Endothelial cell of umbilical vein (primary cell): Measurements from ENCODE around the gene TMEM255A. TPM values are rescaled to one million over a fixed set of nuclear protein-coding genes. Genes with fewer than 3 reads are reported as not detected.

Source experiments
- BruUV-seq: library from RNA; stranded (reverse); fragments of 400-500 nt; replicated peaks from 2 replicates; lab custom pipeline; 2021; lab: Mats Ljungman, UMichigan
- CTCF ChIA-PET: fragments of 300-600, 350-600 bp; sonication (Branson Sonifier 250); formaldehyde crosslinking; loops from one replicate; lab custom pipeline; 2021; ENCODE audit warnings: antibody characterized with exemption, inconsistent platforms; lab: Charles Lee
- POLR2A ChIA-PET: fragments of 300-600, 350-600 bp; sonication (Branson Sonifier 250); formaldehyde crosslinking; loops from one replicate; lab custom pipeline; 2021; ENCODE audit warnings: antibody characterized with exemption, inconsistent platforms; lab: Charles Lee
- DNase-seq: peaks from one replicate; pipeline ENCODE4 v3.0.0-alpha.2; 2011; ENCODE audit warnings: low read depth, low spot score
- FAIRE-seq: peaks from 2 replicates; lab custom pipeline; 2011; peaks lifted over from hg19 to GRCh38; lab: Jason Lieb, UNC
- H2AFZ ChIP-seq: 2 replicates; pipeline ENCODE4 v1.6.0; 2012; ENCODE audit warnings: low read depth, low read length, control low read depth, inconsistent platforms
- H3K27ac ChIP-seq: 2 replicates; pipeline ENCODE4 v1.5.1; 2011; ENCODE audit warnings: low read depth, mild to moderate bottlenecking, control low read depth, low read length, moderate library complexity; ENCODE audit not compliant: insufficient read depth
- H3K27me3 ChIP-seq, 2 experiments: 2 replicates each; pipeline versions ENCODE4 v1.6.0 to v1.6.1; 2011; ENCODE audit warnings: low read length in 2 of 2, mixed read lengths in 1 of 2; ENCODE audit not compliant: control insufficient read depth in 2 of 2, insufficient read depth in 2 of 2
- H3K36me3 ChIP-seq, 2 experiments: 2 replicates in 1 of 2; 3 replicates in 1 of 2; pipeline ENCODE4 v1.5.1; 2011; ENCODE audit warnings: low read length in 2 of 2, mild to moderate bottlenecking in 1 of 2, moderate library complexity in 1 of 2; ENCODE audit not compliant: control insufficient read depth in 2 of 2, insufficient read depth in 2 of 2; ENCODE audit errors: extremely low read depth in 1 of 2
- H3K4me1 ChIP-seq: 3 replicates; pipeline ENCODE4 v1.5.1; 2011; ENCODE audit warnings: mild to moderate bottlenecking, low read length; ENCODE audit not compliant: control insufficient read depth, insufficient read depth; ENCODE audit errors: extremely low read depth
- H3K4me2 ChIP-seq: 2 replicates; pipeline ENCODE4 v1.6.1; 2011; ENCODE audit warnings: low read length, control low read depth, mixed read lengths; ENCODE audit not compliant: insufficient read depth
- H3K4me3 ChIP-seq, 3 experiments: fragments of 200-600 bp in 1 of 3; sonication (generic), shearing (Covaris generic) in 1 of 3; replicated peaks in 1 of 3; 2 replicates each; pipeline ENCODE4 v1.5.1; 2011 to 2016; ENCODE audit warnings: control low read depth in 3 of 3, low read length in 3 of 3, mild to moderate bottlenecking in 2 of 3, inconsistent platforms in 1 of 3, low read depth in 1 of 3, moderate library complexity in 1 of 3; ENCODE audit not compliant: insufficient read depth in 1 of 3
- H3K79me2 ChIP-seq: 2 replicates; pipeline ENCODE4 v1.6.0; 2012; ENCODE audit warnings: low read length, inconsistent platforms; ENCODE audit not compliant: control insufficient read depth, insufficient read depth
- H3K9ac ChIP-seq: replicated peaks from 2 replicates; pipeline ENCODE3; 2011; ENCODE audit warnings: low read length, control low read depth; ENCODE audit not compliant: insufficient read depth; ENCODE audit errors: extremely low read depth
- H3K9me1 ChIP-seq: replicated peaks from 3 replicates; pipeline ENCODE4 v1.6.0; 2011; ENCODE audit warnings: mild to moderate bottlenecking, low read length; ENCODE audit not compliant: control insufficient read depth, insufficient read depth; ENCODE audit errors: extremely low read depth
- H3K9me3 ChIP-seq: replicated peaks from 2 replicates; pipeline ENCODE4 v1.5.1; 2012; ENCODE audit warnings: low read length, inconsistent platforms; ENCODE audit not compliant: control insufficient read depth, insufficient read depth
- H4K20me1 ChIP-seq: replicated peaks from 2 replicates; pipeline ENCODE3; 2011; ENCODE audit warnings: mild to moderate bottlenecking, low read length; ENCODE audit not compliant: control insufficient read depth, insufficient read depth; ENCODE audit errors: extremely low read depth
- CTCF ChIP-seq, 2 donors: IDR thresholded peaks; 1 replicate in 1 of 2; 2 replicates in 1 of 2; pipeline ENCODE4 v1.5.1; 2011; ENCODE audit warnings: low read length in 2 of 2, mild to moderate bottlenecking in 2 of 2, moderate library complexity in 2 of 2, control low read depth in 1 of 2, inconsistent platforms in 1 of 2, low read depth in 1 of 2; ENCODE audit not compliant: insufficient read depth in 1 of 2; ENCODE audit errors: extremely low read depth in 1 of 2
- EZH2 ChIP-seq: IDR thresholded peaks from 2 replicates; pipeline ENCODE4 v1.6.1; 2012; ENCODE audit warnings: borderline replicate concordance, low read depth, mild to moderate bottlenecking, moderate library complexity, low read length, inconsistent platforms; ENCODE audit not compliant: severe bottlenecking
- FOS ChIP-seq: IDR thresholded peaks from 2 replicates; pipeline ENCODE4 v1.6.1; 2011; ENCODE audit warnings: mild to moderate bottlenecking, low read length, moderate library complexity, borderline replicate concordance; ENCODE audit not compliant: insufficient read depth
- GATA2 ChIP-seq: IDR thresholded peaks from 2 replicates; pipeline ENCODE4 v1.7.0; 2011; ENCODE audit warnings: low read depth, mild to moderate bottlenecking, moderate library complexity, mixed read lengths, low read length; ENCODE audit not compliant: insufficient read length, insufficient read depth
- JUN ChIP-seq: IDR thresholded peaks from 2 replicates; pipeline ENCODE4 v1.6.1; 2011; ENCODE audit warnings: borderline replicate concordance, low read depth; ENCODE audit not compliant: insufficient read length, insufficient read depth
- MAX ChIP-seq: IDR thresholded peaks from 2 replicates; pipeline ENCODE4 v1.6.1; 2011; ENCODE audit not compliant: insufficient read depth, insufficient read length
- MYC ChIP-seq: IDR thresholded peaks from one replicate; pipeline ENCODE4 v1.6.1; 2011; ENCODE audit warnings: mild to moderate bottlenecking, low read depth, low read length
- POLR2A ChIP-seq: IDR thresholded peaks from 2 replicates; pipeline ENCODE4 v1.6.1; 2012; ENCODE audit warnings: low read depth, mild to moderate bottlenecking, control low read depth, low read length
- POLR2AphosphoS5 ChIP-seq: IDR thresholded peaks from 2 replicates; pipeline ENCODE4 v1.6.1; 2012; ENCODE audit warnings: low read depth, mild to moderate bottlenecking, control low read depth, low read length, moderate library complexity; ENCODE audit not compliant: insufficient read depth
- dilution Hi-C: fragments of 300-500 bp; cut with MboI; formaldehyde crosslinking; loops from one replicate; pipeline ENCODE4 v1.15.0; 2019; ENCODE audit warnings: low sequenced_read_pairs; ENCODE audit not compliant: extremely low pct_ligation_motif_present
- intact Hi-C: fragments of 100-400 bp; cut with micrococcal nuclease; formaldehyde crosslinking; loops from one replicate; pipeline ENCODE4 v1.10.0; 2022
- polyA plus RNA-seq, 4 experiments: library from polyadenylated mRNA; depleted of rRNA in 3 of 4; stranded (reverse) in 3 of 4; unstranded in 1 of 4; fragments of >200 nt; gene quantifications; 2 replicates each; pipeline versions ENCODE4 v1.2.1 to v1.2.3, GENCODE V29; 2011 to 2012; ENCODE audit warnings: missing spikeins in 1 of 4
- total RNA-seq: library from RNA; stranded (reverse); gene quantifications from 2 replicates; pipeline ENCODE4 v1.2.3, GENCODE V29; 2021

TMEM255A gene
- total and polyA plus RNA-seq, 2 donors (not counting 3 experiments of a cell fraction or from before 2014, with no cell fraction given): not detected

DNA sequence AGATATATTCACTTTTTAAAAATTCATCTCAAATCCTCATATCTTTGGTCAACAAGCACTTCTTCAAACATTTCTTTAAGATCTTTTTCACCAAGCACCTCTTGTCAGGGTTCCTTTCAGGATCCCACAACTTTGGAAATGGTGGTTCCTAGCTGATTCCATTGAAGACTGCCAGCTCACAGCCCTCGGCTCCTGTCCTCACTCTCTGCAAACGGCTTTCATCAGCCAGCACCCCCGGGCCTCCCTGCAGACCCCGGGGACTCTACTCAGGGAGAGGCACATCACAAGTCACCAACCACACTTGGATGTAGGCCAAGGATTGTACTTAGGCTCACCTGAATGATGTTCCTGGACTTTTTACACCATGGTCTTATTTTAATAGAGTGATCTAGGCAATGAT lies 40.7 kb downstream of the TMEM255A start:
- Histone ChIP-seq H3K9me1 (no peaks in the 10 kb centered on the region), H3K27me3 (peaks cover 0 to 3% of the 10 kb centered on the region in 2 experiments), H3K9ac (no peak overlapping the region), H3K36me3 (no peaks in the 10 kb centered on the region), H3K79me2 (no peaks in the 10 kb centered on the region), H3K27ac (no peak overlapping the region), H3K4me3 (no peak overlapping the region), H3K9me3 (no peaks in the 10 kb centered on the region), H4K20me1 (no peaks in the 10 kb centered on the region), H3K4me2 (no peak overlapping the region), H2AFZ (no peak overlapping the region), H3K4me1 (no peaks in the 10 kb centered on the region)
- dilution Hi-C loops: no loop called here
- no peak for FAIRE-seq
- no peak for TF ChIP-seq FOS
- no peak for TF ChIP-seq MAX
- TF ChIP-seq POLR2A: no peak
- no peak for TF ChIP-seq GATA2
- TF ChIP-seq MYC: no peak
- TF ChIP-seq POLR2AphosphoS5: no peak
- no peak for TF ChIP-seq EZH2
- TF ChIP-seq CTCF (IDR thresholded peaks at IDR 0.05; ENCODE audit: extremely low read depth in 1 of 2, insufficient read depth in 1 of 2, low read depth in 1 of 2, low read length in 2 of 2): no peak
- no peak for TF ChIP-seq JUN
- POLR2A ChIA-PET: no interaction called here
- DNase-seq: no peak
- CTCF ChIA-PET: no interaction called here
- BruUV-seq: no TSS peak
- intact Hi-C loops: no loop called here
